ENCODE measurements around the gene MADCAM1. TPM values are rescaled to one million over a fixed set of nuclear protein-coding genes. Genes with fewer than 3 reads are reported as not detected.

MADCAM1 gene
- total RNA-seq, 1 experiment from 2014 or later, result not detected

Small RNA genes within 50 kb of the gene (small RNA-seq; reads per million reads assigned to genes)
- gene RNA5SP462, result 0 to 0.10 reads per million in 2 experiments

Other genes starting within 250 kb of the MADCAM1 start
- 9.4 TPM in 2 replicates for gene PLPP2, start 205.1 kb upstream of the MADCAM1 start, total RNA-seq (2014; rRNA removed; shearing (Covaris generic))
- 8.2 and 8.4 TPM in 2 replicates for gene MIER2, start 151.7 kb upstream of the MADCAM1 start, total RNA-seq (2014; rRNA removed; shearing (Covaris generic))
- 0.80 and 1.1 TPM in 2 replicates for gene C2CD4C, start 87.3 kb upstream of the MADCAM1 start, total RNA-seq (2014; rRNA removed; shearing (Covaris generic))
- 6.7 and 7.0 TPM in 2 replicates for gene SHC2, start 35.5 kb upstream of the MADCAM1 start, total RNA-seq (2014; rRNA removed; shearing (Covaris generic))
- 19.5 and 26.4 TPM in 2 replicates for gene TPGS1, start 11.0 kb downstream of the MADCAM1 start, total RNA-seq (2014; rRNA removed; shearing (Covaris generic))
- gene CDC34, start 35.3 kb downstream of the MADCAM1 start, total RNA-seq (2014; rRNA removed; shearing (Covaris generic)), result 51.0 and 52.7 TPM in 2 replicates
- gene GZMM, start 47.6 kb downstream of the MADCAM1 start, total RNA-seq (2014; rRNA removed; shearing (Covaris generic)), result 0.21 and 1.1 TPM in 2 replicates
- gene BSG, start 76.1 kb downstream of the MADCAM1 start, total RNA-seq (2014; rRNA removed; shearing (Covaris generic)), result 399 and 435 TPM in 2 replicates
- gene HCN2, start 93.4 kb downstream of the MADCAM1 start, total RNA-seq (2014; rRNA removed; shearing (Covaris generic)), result 1.1 and 1.2 TPM in 2 replicates
- 29.0 and 37.3 TPM in 2 replicates for gene POLRMT, start 137.1 kb downstream of the MADCAM1 start, total RNA-seq (2014; rRNA removed; shearing (Covaris generic))
- 0.24 TPM in 1 of 2 replicates, not detected in the other for gene FGF22, start 143.4 kb downstream of the MADCAM1 start, total RNA-seq (2014; rRNA removed; shearing (Covaris generic))
- gene RNF126, start 166.7 kb downstream of the MADCAM1 start, total RNA-seq (2014; rRNA removed; shearing (Covaris generic)), result 29.6 and 30.0 TPM in 2 replicates
- 6.4 and 7.8 TPM in 2 replicates for gene FSTL3, start 179.9 kb downstream of the MADCAM1 start, total RNA-seq (2014; rRNA removed; shearing (Covaris generic))
- not detected in 2 replicates for gene PRSS57, start 199.0 kb downstream of the MADCAM1 start, total RNA-seq (2014; rRNA removed; shearing (Covaris generic))
- gene PALM, start 212.4 kb downstream of the MADCAM1 start, total RNA-seq (2014; rRNA removed; shearing (Covaris generic)), result 4.0 and 4.3 TPM in 2 replicates